22Rv1 (cell line): ENCODE data around the gene CETN1.

ENCODE experiments used
- ZFX ChIP-seq: fragments of 450-650 bp; IDR thresholded peaks from 2 replicates; pipeline ENCODE4 v1.6.1; 2017; ENCODE audit warnings: antibody characterized with exemption, borderline replicate concordance
- TF ChIP-seq, protein P1 (sequence below): fragments of 450-650 bp; IDR thresholded peaks from 2 replicates; pipeline ENCODE4 v1.5.1; 2017; ENCODE audit warnings: mild to moderate bottlenecking

DNA sequence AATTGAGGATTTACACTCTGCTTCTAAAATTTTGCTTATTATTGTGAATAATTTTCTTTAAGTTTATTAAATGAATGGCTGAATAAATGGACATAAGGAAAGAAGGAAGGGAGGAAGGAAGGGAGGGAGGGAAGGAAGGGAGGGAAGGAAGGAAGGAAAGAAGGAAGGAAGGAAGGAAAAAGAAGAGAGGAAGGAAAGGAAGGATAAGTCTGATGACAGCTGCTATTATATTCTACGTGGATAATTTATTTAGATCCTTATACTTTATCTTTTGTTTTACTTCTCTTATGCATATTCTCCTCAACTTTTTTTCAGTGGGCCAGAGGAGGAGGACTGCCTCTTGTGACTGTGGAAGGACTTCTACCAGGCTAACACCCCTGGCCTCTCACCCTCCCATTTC, 34.0 kb downstream of the CETN1 start:
- TF ChIP-seq, protein P1, sequence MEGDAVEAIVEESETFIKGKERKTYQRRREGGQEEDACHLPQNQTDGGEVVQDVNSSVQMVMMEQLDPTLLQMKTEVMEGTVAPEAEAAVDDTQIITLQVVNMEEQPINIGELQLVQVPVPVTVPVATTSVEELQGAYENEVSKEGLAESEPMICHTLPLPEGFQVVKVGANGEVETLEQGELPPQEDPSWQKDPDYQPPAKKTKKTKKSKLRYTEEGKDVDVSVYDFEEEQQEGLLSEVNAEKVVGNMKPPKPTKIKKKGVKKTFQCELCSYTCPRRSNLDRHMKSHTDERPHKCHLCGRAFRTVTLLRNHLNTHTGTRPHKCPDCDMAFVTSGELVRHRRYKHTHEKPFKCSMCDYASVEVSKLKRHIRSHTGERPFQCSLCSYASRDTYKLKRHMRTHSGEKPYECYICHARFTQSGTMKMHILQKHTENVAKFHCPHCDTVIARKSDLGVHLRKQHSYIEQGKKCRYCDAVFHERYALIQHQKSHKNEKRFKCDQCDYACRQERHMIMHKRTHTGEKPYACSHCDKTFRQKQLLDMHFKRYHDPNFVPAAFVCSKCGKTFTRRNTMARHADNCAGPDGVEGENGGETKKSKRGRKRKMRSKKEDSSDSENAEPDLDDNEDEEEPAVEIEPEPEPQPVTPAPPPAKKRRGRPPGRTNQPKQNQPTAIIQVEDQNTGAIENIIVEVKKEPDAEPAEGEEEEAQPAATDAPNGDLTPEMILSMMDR = no peak
- TF ChIP-seq ZFX = no peak
